LoVo (cell line): ENCODE results near the gene NOVA2.
A peak's percentile ranks its signal among the peaks of the same experiment; 100 is the strongest.

ENCODE experiments used
- DNase-seq: peaks from one replicate; pipeline ENCODE4 v3.0.0-alpha.2; 2016; ENCODE audit warnings: low spot score

Gene NOVA2

GRCh38 chr19:45973553-45974338 lies at the start of gene NOVA2:
TSS of gene NOVA2 (minus strand) at chr19:45973865. CDS start at chr19:45973351, 514 bp downstream.
- DNase-seq: no peak

GRCh38 chr19:46023311-46023779 lies 49.7 kb upstream of the NOVA2 start:
- no peak for DNase-seq

- DNase-seq: no peak
Measured at GRCh38 chr19:46022431-46023310, 49.0 kb upstream of the NOVA2 start, which contains the start of gene PGLYRP1. TSS of gene PGLYRP1 (minus strand) at chr19:46023053. CDS start at chr19:46023021, 32 bp downstream.

GRCh38 chr19:46022061-46022430 lies 48.4 kb upstream of the NOVA2 start:
- no peak for DNase-seq

GRCh38 chr19:46021531-46022041 lies 47.9 kb upstream of the NOVA2 start:
- DNase-seq: no peak

- no peak for DNase-seq
Measured at GRCh38 chr19:46020819-46021125, 47.1 kb upstream of the NOVA2 start.

- DNase-seq: no peak
Measured at GRCh38 chr19:46019270-46019669, 45.6 kb upstream of the NOVA2 start.

GRCh38 chr19:46018729-46019251 lies 45.1 kb upstream of the NOVA2 start:
- DNase-seq: no peak

GRCh38 chr19:46017874-46018675 lies 44.4 kb upstream of the NOVA2 start:
- no peak for DNase-seq

GRCh38 chr19:46017095-46017429 lies 43.4 kb upstream of the NOVA2 start:
- no peak for DNase-seq

GRCh38 chr19:46016426-46017094 lies 42.9 kb upstream of the NOVA2 start:
- DNase-seq: peak; percentile 86

- DNase-seq: peak; percentile 35
Measured at GRCh38 chr19:46015687-46016425, 42.2 kb upstream of the NOVA2 start.

GRCh38 chr19:46014941-46015686 lies 41.4 kb upstream of the NOVA2 start:
- DNase-seq: peak; percentile 88

- no peak for DNase-seq
Measured at GRCh38 chr19:46014534-46014933, 40.9 kb upstream of the NOVA2 start.

GRCh38 chr19:46009530-46010510 lies 36.2 kb upstream of the NOVA2 start:
- peak; percentile 44 for DNase-seq

GRCh38 chr19:46006411-46006810 lies 32.7 kb upstream of the NOVA2 start:
- no peak for DNase-seq

GRCh38 chr19:46002678-46003275 lies 29.1 kb upstream of the NOVA2 start:
- no peak for DNase-seq
